Keratinocyte (primary cell): ENCODE measurements around the gene WEE2. TPM values are rescaled to one million over a fixed set of nuclear protein-coding genes. Genes with fewer than 3 reads are reported as not detected.
"Not testable (repeated sequence)": the region's sequence is repeated elsewhere in the genome, so short reads cannot be mapped to it uniquely, and the experiment has no call there.

ENCODE experiments used
- DNase-seq: peaks from one replicate; pipeline ENCODE4 v3.0.0-alpha.2; 2011; ENCODE audit warnings: low read depth, missing footprints, low spot score
- FAIRE-seq: peaks from 2 replicates; lab custom pipeline; 2011; peaks lifted over from hg19 to GRCh38; lab: Jason Lieb, UNC
- H2AFZ ChIP-seq: 2 replicates; pipeline ENCODE4 v1.6.0; 2012; ENCODE audit warnings: low read length, control low read depth, inconsistent platforms; ENCODE audit not compliant: control insufficient read depth
- H3K27ac ChIP-seq: 2 replicates; pipeline ENCODE4 v1.5.1; 2011; ENCODE audit warnings: low read length; ENCODE audit not compliant: control insufficient read depth, insufficient read depth
- H3K27me3 ChIP-seq: 3 replicates; pipeline ENCODE4 v1.6.0; 2011; ENCODE audit warnings: low read length; ENCODE audit not compliant: control insufficient read depth, insufficient read depth; ENCODE audit errors: extremely low read depth
- H3K36me3 ChIP-seq, 2 experiments: 2 replicates in 1 of 2; 3 replicates in 1 of 2; pipeline ENCODE4 v1.5.1; 2011; ENCODE audit warnings: low read length in 2 of 2, mild to moderate bottlenecking in 1 of 2; ENCODE audit not compliant: control insufficient read depth in 2 of 2, insufficient read depth in 2 of 2; ENCODE audit errors: extremely low read depth in 1 of 2
- H3K4me1 ChIP-seq: 3 replicates; pipeline ENCODE4 v1.5.1; 2011; ENCODE audit warnings: low read length; ENCODE audit not compliant: control insufficient read depth, insufficient read depth; ENCODE audit errors: extremely low read depth
- H3K4me2 ChIP-seq: 3 replicates; pipeline ENCODE4 v1.6.0; 2011; ENCODE audit warnings: low read depth, low read length; ENCODE audit not compliant: control insufficient read depth, insufficient read depth; ENCODE audit errors: extremely low read depth
- H3K4me3 ChIP-seq, 3 experiments: fragments of 200-600 bp in 1 of 3; sonication (generic) in 1 of 3; 2 replicates in 2 of 3; 3 replicates in 1 of 3; pipeline ENCODE4 v1.5.1; 2011 to 2016; ENCODE audit warnings: low read length in 3 of 3, mild to moderate bottlenecking in 3 of 3, control low read depth in 2 of 3, inconsistent platforms in 1 of 3, low read depth in 1 of 3, mixed read lengths in 1 of 3, mixed run types in 1 of 3, moderate library complexity in 1 of 3; ENCODE audit not compliant: control insufficient read depth in 2 of 3, insufficient read depth in 2 of 3; ENCODE audit errors: extremely low read depth in 1 of 3
- H3K79me2 ChIP-seq: 2 replicates; pipeline ENCODE4 v1.6.0; 2012; ENCODE audit warnings: low read length; ENCODE audit not compliant: control insufficient read depth, insufficient read depth
- H3K9ac ChIP-seq: 3 replicates; pipeline ENCODE4 v1.6.0; 2011; ENCODE audit warnings: low read length; ENCODE audit not compliant: control insufficient read depth, insufficient read depth; ENCODE audit errors: extremely low read depth
- H3K9me1 ChIP-seq: 3 replicates; pipeline ENCODE4 v1.6.0; 2011; ENCODE audit warnings: low read length; ENCODE audit not compliant: control insufficient read depth, insufficient read depth; ENCODE audit errors: extremely low read depth
- H3K9me3 ChIP-seq: 2 replicates; pipeline ENCODE4 v1.5.1; 2012; ENCODE audit warnings: low read depth, low read length; ENCODE audit not compliant: control insufficient read depth
- H4K20me1 ChIP-seq: 3 replicates; pipeline ENCODE4 v1.6.0; 2011; ENCODE audit warnings: low read length; ENCODE audit not compliant: control insufficient read depth, insufficient read depth; ENCODE audit errors: extremely low read depth
- EZH2 ChIP-seq: IDR thresholded peaks from one replicate; pipeline ENCODE4 v1.6.1; 2012; ENCODE audit warnings: inconsistent platforms, mild to moderate bottlenecking, low read length, moderate library complexity
- dilution Hi-C: fragments of 300-500 bp; cut with MboI; formaldehyde crosslinking; loops from one replicate; pipeline ENCODE4 v1.7.0; 2020; ENCODE audit warnings: low sequenced_read_pairs; ENCODE audit not compliant: extremely low pct_ligation_motif_present
- polyA plus RNA-seq, 5 experiments: library from polyadenylated mRNA; depleted of rRNA in 3 of 5; stranded (reverse) in 3 of 5; stranded (forward) in 1 of 5; unstranded in 1 of 5; fragments of >200 nt; gene quantifications; 1 replicate in 1 of 5; 2 replicates in 3 of 5; 3 replicates in 1 of 5; pipeline versions ENCODE4 v1.2.1 to v1.2.3, GENCODE V29; 2011 to 2012; ENCODE audit warnings: missing spikeins in 2 of 5, low read depth in 1 of 5, low replicate concordance in 1 of 5
- TF ChIP-seq, protein P1 (sequence below), 3 experiments: IDR thresholded peaks in 1 of 3; conservative IDR thresholded peaks in 1 of 3; optimal IDR thresholded peaks in 1 of 3; 2 replicates in 2 of 3; 3 replicates in 1 of 3; pipeline versions ENCODE3 to v1.5.1; 2011; ENCODE audit warnings: low read length in 3 of 3, mild to moderate bottlenecking in 3 of 3, moderate library complexity in 2 of 3, control low read depth in 1 of 3, inconsistent platforms in 1 of 3; ENCODE audit not compliant: insufficient read depth in 2 of 3; ENCODE audit errors: extremely low read depth in 1 of 3

WEE2 gene
- polyA plus RNA-seq, 1 donor (not counting 4 experiments of a cell fraction or from before 2014, with no cell fraction given): not detected

- Histone ChIP-seq H3K27me3 (no peaks in the 10 kb centered on the region), H3K9ac (no peak overlapping the region), H3K4me2 (no peak overlapping the region), H3K9me3 (peaks cover 4% of the 10 kb centered on the region), H4K20me1 (no peaks in the 10 kb centered on the region), H3K36me3 (peaks cover 27 to 35% of the 10 kb centered on the region in 2 experiments), H3K27ac (no peak overlapping the region), H3K79me2 (no peaks in the 10 kb centered on the region), H3K4me1 (no peaks in the 10 kb centered on the region), H2AFZ (no peak overlapping the region), H3K9me1 (no peaks in the 10 kb centered on the region), H3K4me3 (no peak overlapping the region)
- DNase-seq: no peak
- TF ChIP-seq, protein P1, sequence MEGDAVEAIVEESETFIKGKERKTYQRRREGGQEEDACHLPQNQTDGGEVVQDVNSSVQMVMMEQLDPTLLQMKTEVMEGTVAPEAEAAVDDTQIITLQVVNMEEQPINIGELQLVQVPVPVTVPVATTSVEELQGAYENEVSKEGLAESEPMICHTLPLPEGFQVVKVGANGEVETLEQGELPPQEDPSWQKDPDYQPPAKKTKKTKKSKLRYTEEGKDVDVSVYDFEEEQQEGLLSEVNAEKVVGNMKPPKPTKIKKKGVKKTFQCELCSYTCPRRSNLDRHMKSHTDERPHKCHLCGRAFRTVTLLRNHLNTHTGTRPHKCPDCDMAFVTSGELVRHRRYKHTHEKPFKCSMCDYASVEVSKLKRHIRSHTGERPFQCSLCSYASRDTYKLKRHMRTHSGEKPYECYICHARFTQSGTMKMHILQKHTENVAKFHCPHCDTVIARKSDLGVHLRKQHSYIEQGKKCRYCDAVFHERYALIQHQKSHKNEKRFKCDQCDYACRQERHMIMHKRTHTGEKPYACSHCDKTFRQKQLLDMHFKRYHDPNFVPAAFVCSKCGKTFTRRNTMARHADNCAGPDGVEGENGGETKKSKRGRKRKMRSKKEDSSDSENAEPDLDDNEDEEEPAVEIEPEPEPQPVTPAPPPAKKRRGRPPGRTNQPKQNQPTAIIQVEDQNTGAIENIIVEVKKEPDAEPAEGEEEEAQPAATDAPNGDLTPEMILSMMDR (optimal IDR thresholded peaks at IDR 0.05 in 1 of 3, IDR thresholded peaks at IDR 0.05 in 1 of 3, conservative IDR thresholded peaks at IDR 0.05 in 1 of 3; ENCODE audit: extremely low read depth in 1 of 3, insufficient read depth in 2 of 3, low read length in 3 of 3): no peak
- TF ChIP-seq EZH2: no peak
- dilution Hi-C loops: no loop called here
- no peak for FAIRE-seq
These were observed 40.2 kb downstream of the WEE2 start for GRCh38 chr7:141748396-141748795.

- H3K9me3 ChIP-seq, H3K4me2 ChIP-seq, H3K27ac ChIP-seq, H3K9me1 ChIP-seq, H3K9ac ChIP-seq, DNase-seq, H3K4me3 ChIP-seq, H3K27me3 ChIP-seq, H2AFZ ChIP-seq, FAIRE-seq, H4K20me1 ChIP-seq, dilution Hi-C loops, H3K79me2 ChIP-seq, H3K4me1 ChIP-seq: not testable (repeated sequence)
- peaks cover 20 to 34% of the 10 kb centered on the region in 2 experiments for H3K36me3 ChIP-seq
These were observed 43.8 kb downstream of the WEE2 start for GRCh38 chr7:141751904-141752303.

DNA sequence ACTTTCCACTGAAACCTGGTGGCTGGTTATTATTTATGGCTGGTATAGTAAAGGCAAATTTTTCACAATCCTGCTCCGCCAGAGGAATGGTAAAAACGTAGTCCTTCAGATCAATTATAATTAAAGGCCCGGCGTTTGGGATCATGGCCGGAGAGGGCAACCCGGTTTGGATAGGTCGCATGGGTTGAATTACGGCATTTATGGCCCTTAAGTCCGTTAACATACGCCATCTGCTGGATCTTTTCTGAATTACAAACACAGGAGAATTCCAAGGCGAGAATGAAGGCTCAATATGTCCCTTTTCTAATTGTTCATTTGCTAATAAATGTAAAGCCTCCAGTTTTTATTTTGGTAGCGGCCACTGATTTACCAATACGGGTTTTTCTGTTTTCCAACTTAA lies 44.5 kb downstream of the WEE2 start:
- Histone ChIP-seq H3K36me3 (peaks cover 23 to 38% of the 10 kb centered on the region in 2 experiments), H2AFZ (no peak overlapping the region), H3K79me2 (peaks cover 2% of the 10 kb centered on the region), H3K9me3 (peaks cover 4% of the 10 kb centered on the region), H3K27ac (no peak overlapping the region), H3K4me1 (no peaks in the 10 kb centered on the region), H3K27me3 (no peaks in the 10 kb centered on the region), H4K20me1 (no peaks in the 10 kb centered on the region), H3K9ac (no peak overlapping the region), H3K9me1 (no peaks in the 10 kb centered on the region), H3K4me3 (no peak overlapping the region), H3K4me2 (no peak overlapping the region)
- no peak for TF ChIP-seq EZH2
- TF ChIP-seq, protein P1 (optimal IDR thresholded peaks at IDR 0.05 in 1 of 3, IDR thresholded peaks at IDR 0.05 in 1 of 3, conservative IDR thresholded peaks at IDR 0.05 in 1 of 3; ENCODE audit: extremely low read depth in 1 of 3, insufficient read depth in 2 of 3, low read length in 3 of 3): peak in 2 of 3 experiments; percentile 26 to 31
- DNase-seq (no peak), FAIRE-seq (no peak)
- dilution Hi-C loops: no loop called here
